HEK293 (cell line): ENCODE measurements around the gene SEC11A.
A peak's percentile ranks its signal among the peaks of the same experiment; 100 is the strongest.

Experiments used
- CTCF ChIA-PET: fragments of 350-600 bp; formaldehyde crosslinking; extraction: SDS; loops from one replicate; lab custom pipeline; 2021; ENCODE audit warnings: antibody characterized with exemption; lab: Yijun Ruan, JAX
- POLR2A ChIA-PET: fragments of 300-600 bp; formaldehyde crosslinking; extraction: SDS; loops from one replicate; lab custom pipeline; 2020; ENCODE audit warnings: antibody characterized with exemption, inconsistent platforms; lab: Yijun Ruan, JAX
- H3K27ac ChIP-seq: fragments of 200-500 bp; sonication (Bioruptor generic); 2 replicates; pipeline ENCODE4 v1.5.1; 2014; ENCODE audit warnings: low read depth, low read length, control low read depth, inconsistent platforms; ENCODE audit errors: extremely low read depth
- H3K36me3 ChIP-seq, 2 experiments: fragments of 200-500 bp in 1 of 2; sonication (Bioruptor generic) in 1 of 2; 1 replicate in 1 of 2; 2 replicates in 1 of 2; pipeline ENCODE4 v1.5.1; 2014 to 2017; ENCODE audit warnings: inconsistent platforms in 2 of 2, low read length in 2 of 2; ENCODE audit not compliant: control insufficient read depth in 2 of 2, insufficient read depth in 1 of 2
- H3K4me1 ChIP-seq: fragments of 200-500 bp; sonication (Bioruptor generic); 2 replicates; pipeline ENCODE4 v1.5.1; 2014; ENCODE audit warnings: mild to moderate bottlenecking, low read length, inconsistent platforms; ENCODE audit not compliant: control insufficient read depth, insufficient read depth
- H3K4me3 ChIP-seq: 2 replicates; pipeline ENCODE4 v1.5.1; 2011; ENCODE audit warnings: low read depth, mild to moderate bottlenecking, control low read depth, low read length, moderate library complexity
- H3K9me3 ChIP-seq: fragments of 200-500 bp; sonication (Bioruptor generic); 2 replicates; pipeline ENCODE4 v1.5.1; 2014; ENCODE audit warnings: low read depth, low read length, inconsistent platforms; ENCODE audit not compliant: control insufficient read depth, insufficient read depth
- EGR2 ChIP-seq: fragments of 450-650 bp; formaldehyde crosslinking; IDR thresholded peaks from 2 replicates; pipeline ENCODE4 v1.5.1; 2016; ENCODE audit warnings: low read depth, missing biosample characterization, missing genetic modification characterization
- ELK4 ChIP-seq: IDR thresholded peaks from 2 replicates; pipeline ENCODE4 v1.6.1; 2011; ENCODE audit warnings: mild to moderate bottlenecking, low read depth, low read length, borderline replicate concordance
- INSM2 ChIP-seq: fragments of 450-650 bp; formaldehyde crosslinking; IDR thresholded peaks from 2 replicates; pipeline ENCODE4 v1.5.1; 2016; ENCODE audit warnings: missing biosample characterization, missing genetic modification characterization
- KLF10 ChIP-seq: fragments of 450-650 bp; IDR thresholded peaks from 2 replicates; pipeline ENCODE4 v1.5.1; 2018; ENCODE audit warnings: missing biosample characterization, mild to moderate bottlenecking, missing genetic modification characterization
- OSR2 ChIP-seq: fragments of 450-650 bp; formaldehyde crosslinking; IDR thresholded peaks from 2 replicates; pipeline ENCODE4 v1.5.1; 2016; ENCODE audit warnings: missing biosample characterization, missing genetic modification characterization
- PRDM2 ChIP-seq: fragments of 450-650 bp; formaldehyde crosslinking; IDR thresholded peaks from 2 replicates; pipeline ENCODE4 v1.5.1; 2016; ENCODE audit warnings: missing biosample characterization, missing genetic modification characterization, borderline replicate concordance
- TCF7L2 ChIP-seq: IDR thresholded peaks from 2 replicates; pipeline ENCODE4 v1.6.1; 2011; ENCODE audit warnings: low read depth, mild to moderate bottlenecking, inconsistent platforms, low read length, moderate library complexity, borderline replicate concordance
- ZBTB49 ChIP-seq: fragments of 450-650 bp; formaldehyde crosslinking; IDR thresholded peaks from 2 replicates; pipeline ENCODE4 v1.5.1; 2016; ENCODE audit warnings: missing biosample characterization, missing genetic modification characterization, low read depth
- ZNF146 ChIP-seq: fragments of 450-650 bp; formaldehyde crosslinking; IDR thresholded peaks from 2 replicates; pipeline ENCODE4 v1.5.1; 2016; ENCODE audit warnings: missing biosample characterization, missing genetic modification characterization
- ZNF311 ChIP-seq: fragments of 450-650 bp; formaldehyde crosslinking; IDR thresholded peaks from 2 replicates; pipeline ENCODE4 v1.5.1; 2017; ENCODE audit warnings: missing biosample characterization, missing genetic modification characterization, borderline replicate concordance
- ZNF341 ChIP-seq: fragments of 450-650 bp; formaldehyde crosslinking; IDR thresholded peaks from 2 replicates; pipeline ENCODE4; 2016; ENCODE audit warnings: low read depth, missing biosample characterization, missing genetic modification characterization
- ZNF394 ChIP-seq: fragments of 450-650 bp; formaldehyde crosslinking; IDR thresholded peaks from 2 replicates; pipeline ENCODE4 v1.5.1; 2016; ENCODE audit warnings: missing biosample characterization, missing genetic modification characterization, mild to moderate bottlenecking, moderate library complexity, borderline replicate concordance
- ZNF501 ChIP-seq: fragments of 450-650 bp; formaldehyde crosslinking; IDR thresholded peaks from 2 replicates; pipeline ENCODE4 v1.5.1; 2016; ENCODE audit warnings: missing biosample characterization, missing genetic modification characterization
- ZNF558 ChIP-seq: fragments of 450-650 bp; formaldehyde crosslinking; IDR thresholded peaks from 2 replicates; pipeline ENCODE4 v1.5.1; 2016; ENCODE audit warnings: missing biosample characterization, missing genetic modification characterization
- ZNF571 ChIP-seq: fragments of 450-650 bp; formaldehyde crosslinking; IDR thresholded peaks from 2 replicates; pipeline ENCODE4 v1.5.0; 2017; ENCODE audit warnings: missing biosample characterization, missing genetic modification characterization
- ZNF600 ChIP-seq: fragments of 450-650 bp; formaldehyde crosslinking; IDR thresholded peaks from 2 replicates; pipeline ENCODE4 v1.5.1; 2016; ENCODE audit warnings: missing biosample characterization, missing genetic modification characterization
- TF ChIP-seq, protein P1 (sequence below): fragments of 450-650 bp; IDR thresholded peaks from 2 replicates; pipeline ENCODE4 v1.5.1; 2018; ENCODE audit warnings: missing biosample characterization, mild to moderate bottlenecking, missing genetic modification characterization

SEC11A gene

DNA sequence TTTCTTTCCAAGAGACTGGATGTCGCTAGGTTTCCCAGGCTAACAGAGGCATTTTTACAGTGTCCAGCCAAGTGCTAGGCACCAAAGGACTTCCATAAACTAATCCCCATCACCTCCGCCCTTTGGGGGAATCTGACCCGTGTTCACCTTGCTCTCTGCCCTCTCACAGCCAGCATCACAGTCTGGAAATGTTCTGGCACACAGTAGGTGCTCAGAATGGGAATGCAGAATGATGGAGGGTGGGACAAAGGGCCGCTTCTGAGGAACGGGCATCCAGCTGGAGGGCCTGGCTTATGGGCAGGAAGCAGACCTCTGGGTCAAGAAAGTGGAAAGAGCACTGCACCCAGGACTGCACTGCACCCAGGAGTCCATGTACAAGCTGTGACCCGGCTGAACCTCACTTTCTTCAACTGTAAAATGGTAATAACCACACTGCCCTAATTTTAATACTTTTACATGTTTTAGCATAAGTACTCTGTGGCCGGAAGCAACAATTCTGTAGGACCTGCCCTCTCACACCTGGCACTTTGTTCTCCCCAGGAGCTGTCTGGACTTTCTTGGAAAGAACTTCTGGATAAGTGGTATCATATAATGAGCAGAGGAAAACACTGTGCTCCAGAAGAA, 57.0 kb downstream of the SEC11A start:
- Histone ChIP-seq H3K4me1 (peaks cover 14% of the 10 kb centered on the region), H3K36me3 (peaks cover 0 to 5% of the 10 kb centered on the region in 2 experiments; a peak in 1 of 3 replicates), H3K9me3 (no peaks in the 10 kb centered on the region), H3K4me3 (no peak overlapping the region), H3K27ac (peak overlapping the region; percentile 40; the same call in 1 of the 2 replicates)
- CTCF ChIA-PET: interaction anchor here (0.6 to 2.0 kb wide), 28 partner anchors 10 to 272 kb away, joined by 3 to 9 read pairs (median 4); no protein-coding TSS in a partner anchor
- TF ChIP-seq ZNF146 (tag by site-specific recombination): no peak
- POLR2A ChIA-PET: interaction anchor here (0.5 to 2.6 kb wide), 8 partner anchors 27 to 121 kb away, joined by 3 to 12 read pairs (median 5); partner anchors contain the start of gene SEC11A

GRCh38 chr15:84658080-84658787, 57.7 kb downstream of the SEC11A start, which contains the start of gene NMB:
TSS of gene NMB (minus strand) at chr15:84658199. CDS start at chr15:84658152, 47 bp downstream.
- Histone ChIP-seq H3K4me3 (peak within 1 kb of the TSS; percentile 35), H3K4me1 (peaks cover 14% of the 10 kb centered on the region), H3K9me3 (no peaks in the 10 kb centered on the region), H3K27ac (peak within 1 kb of the TSS; percentile 46; the same call in 1 of the 2 replicates), H3K36me3 (peaks cover 0 to 5% of the 10 kb centered on the region in 2 experiments; a peak in 2 of 3 replicates)
- ChIA-PET CTCF (interaction anchor here (0.6 to 2.0 kb wide), 28 partner anchors 9 to 273 kb away, joined by 3 to 9 read pairs (median 4); no protein-coding TSS in a partner anchor), POLR2A (interaction anchor here (0.5 to 2.6 kb wide), 11 partner anchors 23 to 512 kb away, joined by 3 to 12 read pairs (median 4); partner anchors contain the start of gene SEC11A)
- TF ChIP-seq KLF10 (tag by site-specific recombination) (0 out of 2 replicates have a peak, but pooled peaks have one; percentile 15), ZNF341 (peak; percentile 87), ZNF571 (tag by site-specific recombination) (no peak), ELK4 (no peak), EGR2 (0 out of 2 replicates have a peak, but pooled peaks have one; percentile 9), ZNF394 (tag by site-specific recombination) (no peak), ZNF311 (no peak), ZNF558 (tag by site-specific recombination) (no peak), TCF7L2 (no peak), OSR2 (tag by site-specific recombination) (no peak; the same call in 1 of the 2 replicates), INSM2 (tag by site-specific recombination) (no peak), ZBTB49 (tag by site-specific recombination) (no peak), ZNF501 (tag by site-specific recombination) (no peak), PRDM2 (tag by site-specific recombination) (no peak), ZNF600 (peak; percentile 81)
- TF ChIP-seq, protein P1, sequence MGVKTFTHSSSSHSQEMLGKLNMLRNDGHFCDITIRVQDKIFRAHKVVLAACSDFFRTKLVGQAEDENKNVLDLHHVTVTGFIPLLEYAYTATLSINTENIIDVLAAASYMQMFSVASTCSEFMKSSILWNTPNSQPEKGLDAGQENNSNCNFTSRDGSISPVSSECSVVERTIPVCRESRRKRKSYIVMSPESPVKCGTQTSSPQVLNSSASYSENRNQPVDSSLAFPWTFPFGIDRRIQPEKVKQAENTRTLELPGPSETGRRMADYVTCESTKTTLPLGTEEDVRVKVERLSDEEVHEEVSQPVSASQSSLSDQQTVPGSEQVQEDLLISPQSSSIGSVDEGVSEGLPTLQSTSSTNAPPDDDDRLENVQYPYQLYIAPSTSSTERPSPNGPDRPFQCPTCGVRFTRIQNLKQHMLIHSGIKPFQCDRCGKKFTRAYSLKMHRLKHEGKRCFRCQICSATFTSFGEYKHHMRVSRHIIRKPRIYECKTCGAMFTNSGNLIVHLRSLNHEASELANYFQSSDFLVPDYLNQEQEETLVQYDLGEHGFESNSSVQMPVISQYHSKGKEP (tag by site-specific recombination): no peak
